Measurements from ENCODE around the gene NME9.

NME9 gene

GRCh38 chr3:138361561-138361971 is 31.9 kb upstream of the NME9 start:
- no peak for DNase-seq

DNA sequence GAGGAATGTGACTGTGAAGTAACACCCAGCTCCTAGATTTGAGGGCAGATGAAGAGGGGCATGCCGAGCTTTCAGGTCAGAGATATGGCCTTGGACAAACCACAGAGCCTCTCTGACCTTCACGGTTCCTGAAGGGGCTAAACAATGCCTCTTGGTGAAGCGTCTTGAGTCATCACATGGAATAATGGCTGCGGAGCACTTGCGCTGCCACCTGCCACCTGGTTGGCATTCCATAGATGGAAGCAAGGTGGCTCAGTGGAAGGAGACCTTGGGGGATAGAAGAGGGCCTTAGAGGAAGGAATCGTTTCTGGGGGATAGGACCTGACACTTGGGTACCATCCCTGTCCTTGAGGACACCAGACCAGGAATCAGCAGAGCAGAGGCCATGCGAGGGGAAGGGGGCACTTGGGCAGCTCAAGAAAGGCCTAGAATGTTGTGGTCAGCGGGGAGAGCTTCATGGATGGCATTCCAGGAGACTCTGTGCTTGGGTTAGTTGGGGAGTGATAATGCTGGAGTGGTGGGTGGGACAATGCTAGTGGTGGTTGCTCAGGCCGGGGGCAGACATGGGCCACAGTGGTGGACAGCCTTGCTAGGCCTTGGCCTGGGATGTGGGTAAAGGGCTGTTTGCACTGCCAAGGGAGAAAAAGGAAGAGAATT is 31.3 kb upstream of the NME9 start:
- no peak for DNase-seq

- no peak for DNase-seq
Measured at GRCh38 chr3:138359919-138360868, 30.5 kb upstream of the NME9 start.

- DNase-seq, result no peak
Measured at GRCh38 chr3:138359148-138359918, 29.7 kb upstream of the NME9 start.

DNA sequence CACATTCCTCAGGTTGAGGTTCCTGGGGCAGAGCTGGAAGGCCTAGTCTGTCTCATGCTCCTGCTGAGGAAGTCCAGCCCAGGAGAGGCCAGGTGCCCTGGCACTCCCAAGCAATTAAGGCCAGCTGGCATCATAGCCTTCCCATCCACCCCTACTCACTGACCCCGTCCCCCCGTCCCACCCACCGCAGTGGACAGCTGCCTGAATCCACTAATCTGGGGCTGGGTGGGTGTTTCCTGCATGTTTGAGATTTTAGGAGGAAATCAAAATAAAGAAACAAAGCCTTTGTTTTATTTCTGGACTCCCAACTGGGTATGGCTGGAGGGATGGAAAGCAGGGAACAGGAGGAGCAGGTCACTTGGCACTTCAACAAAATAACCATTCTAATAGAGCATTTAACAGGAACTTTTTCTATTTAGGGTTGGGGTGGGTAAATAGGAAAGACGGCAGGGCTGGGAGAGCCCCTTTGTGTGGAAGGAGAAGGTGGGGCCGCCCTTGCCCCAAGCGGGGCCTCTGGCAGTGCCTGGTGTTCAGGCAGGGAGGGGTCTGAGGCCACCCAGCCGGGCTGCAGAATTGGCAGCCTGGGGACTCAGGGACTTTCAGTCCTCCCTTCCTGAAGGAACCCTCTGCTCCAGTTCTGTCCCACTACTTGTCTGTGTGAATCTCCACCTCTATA is 27.2 kb upstream of the NME9 start:
- DNase-seq, result no peak

DNA sequence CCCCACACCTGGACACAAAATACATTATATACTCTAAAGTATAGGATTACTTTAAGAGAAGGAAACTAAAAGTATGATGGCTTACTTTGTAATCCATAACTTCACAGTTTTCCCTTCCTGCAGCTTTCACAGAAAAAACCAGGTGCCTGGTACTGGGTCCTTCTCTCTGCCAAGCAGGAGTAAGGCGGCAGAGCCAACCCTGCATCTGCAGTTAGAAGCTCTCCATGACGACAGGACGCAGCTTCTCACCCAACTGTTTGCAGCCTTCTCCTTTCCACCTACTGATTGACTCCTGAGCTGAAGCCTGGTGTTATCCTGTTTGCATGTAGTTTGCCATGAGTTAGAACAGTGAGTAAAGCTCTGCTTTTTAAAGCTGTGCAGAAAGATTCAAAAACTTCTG is 25.4 kb upstream of the NME9 start:
- DNase-seq, result no peak

DNA sequence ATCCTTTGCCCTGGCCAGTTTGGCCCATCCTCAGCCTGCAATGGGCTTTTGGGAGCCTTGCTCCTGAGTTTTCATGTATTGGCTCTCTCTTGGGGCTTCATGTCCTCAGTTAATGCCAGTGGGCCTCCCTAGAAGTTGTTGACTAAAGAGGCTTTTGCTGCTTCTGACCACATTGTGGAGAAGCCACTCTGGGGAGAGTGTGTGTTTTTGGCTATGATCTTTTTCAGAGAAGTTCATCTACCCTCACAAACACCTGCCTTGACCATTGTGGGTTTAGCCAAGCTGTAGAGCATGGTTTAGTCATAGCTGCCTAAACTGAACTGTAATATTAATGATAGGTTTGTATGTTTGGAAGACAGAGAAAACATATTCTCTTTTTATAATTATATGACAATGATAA is 24.7 kb upstream of the NME9 start:
- no peak for DNase-seq

- no peak for DNase-seq
Measured at GRCh38 chr3:138351916-138352550, 22.4 kb upstream of the NME9 start.

DNA sequence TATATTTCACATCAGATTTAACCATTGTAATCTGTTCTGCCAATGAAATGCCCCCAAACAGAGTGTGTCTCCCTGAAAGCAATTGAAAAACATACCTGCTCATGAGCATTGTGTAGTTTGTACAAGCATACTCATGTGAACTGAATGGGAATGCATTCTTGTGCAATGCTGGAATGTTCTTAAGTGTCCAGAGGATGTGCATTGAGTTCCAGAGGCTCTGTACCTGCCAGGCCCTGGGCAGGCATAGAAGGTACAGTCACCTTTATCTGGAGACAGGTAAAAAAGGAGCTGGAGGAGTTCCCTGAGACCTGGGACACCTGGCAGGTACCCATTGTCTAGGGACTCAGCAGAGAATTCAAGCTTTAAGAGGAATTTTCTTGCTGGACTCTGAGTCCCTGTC is 21.5 kb upstream of the NME9 start:
- no peak for DNase-seq

DNA sequence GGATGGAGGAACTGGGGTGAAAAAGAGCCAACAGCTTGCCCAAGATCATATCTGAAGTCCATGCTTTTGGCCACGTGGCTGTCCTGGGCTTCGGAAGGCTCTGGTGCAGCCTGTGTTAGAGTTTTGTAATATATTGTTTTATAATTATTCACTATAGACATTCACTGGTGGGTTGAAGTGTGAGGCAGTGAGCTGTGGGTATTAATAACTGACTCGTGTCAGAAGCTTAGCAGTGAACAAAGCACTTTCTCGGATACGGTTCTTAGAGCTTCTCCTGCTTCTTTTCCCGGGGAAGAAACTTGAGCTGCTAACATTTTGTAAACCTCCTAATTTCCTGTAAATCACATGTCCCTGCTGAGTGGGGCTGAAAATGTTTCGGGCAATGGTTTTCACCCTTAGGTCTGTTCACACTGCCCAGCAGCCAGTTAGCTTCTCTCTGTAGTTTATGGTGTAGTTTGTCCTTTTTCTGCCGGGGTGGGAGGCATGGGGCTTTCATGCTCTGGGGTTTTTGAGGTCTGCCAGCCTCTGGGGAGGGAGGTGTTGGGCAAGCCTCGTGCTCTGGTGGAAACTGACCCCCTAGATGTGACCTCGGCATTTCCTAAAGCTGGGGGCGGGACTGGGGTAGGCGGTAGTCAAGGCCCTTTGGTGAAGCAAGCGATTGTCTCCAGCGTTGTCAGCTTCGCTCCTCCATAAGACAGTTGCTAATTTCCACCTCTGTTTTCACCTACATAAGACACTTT is 20.4 kb upstream of the NME9 start:
- DNase-seq, result no peak

DNA sequence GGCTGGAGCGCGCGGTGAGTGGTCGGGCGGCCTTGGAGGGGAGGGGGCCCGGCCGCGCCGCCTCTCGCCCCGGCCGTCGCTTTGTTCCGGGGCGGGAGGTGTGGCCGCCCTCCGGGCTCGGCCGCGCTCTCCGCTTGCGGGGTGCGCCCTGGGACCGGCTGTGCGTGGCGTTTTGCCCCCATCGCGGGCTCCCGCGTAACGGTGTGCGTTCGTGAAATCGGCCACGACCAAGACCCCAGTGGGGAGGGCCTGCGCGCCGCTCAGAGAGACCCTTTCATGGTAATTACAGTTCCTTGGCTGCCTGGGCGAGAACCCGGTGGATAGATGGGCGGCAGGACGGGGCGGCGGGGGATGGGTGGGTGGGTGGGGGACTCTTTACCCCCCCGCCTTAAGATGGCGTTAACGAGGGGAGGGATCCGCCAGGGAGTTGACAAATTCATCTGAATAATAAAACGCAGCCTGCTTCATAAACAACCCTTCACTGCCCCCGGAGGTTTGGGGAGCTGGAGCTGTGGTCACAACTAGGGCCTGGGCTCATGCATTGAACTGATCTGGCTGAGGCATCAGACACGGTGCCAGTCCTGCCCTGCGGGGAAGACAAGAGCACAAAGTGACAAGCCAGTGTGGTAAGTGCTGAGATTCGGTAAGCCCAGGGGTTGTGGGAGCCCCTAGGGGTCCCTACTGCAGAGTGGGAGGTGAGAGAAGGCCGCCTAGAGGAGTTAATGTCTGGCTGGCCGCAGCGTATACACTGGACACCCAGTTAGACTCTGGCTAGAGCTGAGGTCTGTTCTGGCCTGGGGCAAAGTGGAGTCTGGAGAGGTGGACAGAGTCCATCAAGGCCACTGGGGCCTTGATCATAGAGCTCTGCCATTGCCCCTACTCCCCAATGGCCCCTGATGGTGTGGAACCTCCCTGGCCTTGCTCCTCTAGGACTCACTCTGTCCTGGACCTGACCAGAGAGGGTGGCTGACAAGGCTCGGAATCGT is 19.4 kb upstream of the NME9 start:
- no peak for DNase-seq

- DNase-seq, result peak; percentile 34
Measured at GRCh38 chr3:138347960-138348753, 18.5 kb upstream of the NME9 start, which contains the start of gene MRAS. Gene MRAS, plus strand, starts transcription at chr3:138348579. Its CDS starts 24,305 bp downstream, at chr3:138372884.

DNA sequence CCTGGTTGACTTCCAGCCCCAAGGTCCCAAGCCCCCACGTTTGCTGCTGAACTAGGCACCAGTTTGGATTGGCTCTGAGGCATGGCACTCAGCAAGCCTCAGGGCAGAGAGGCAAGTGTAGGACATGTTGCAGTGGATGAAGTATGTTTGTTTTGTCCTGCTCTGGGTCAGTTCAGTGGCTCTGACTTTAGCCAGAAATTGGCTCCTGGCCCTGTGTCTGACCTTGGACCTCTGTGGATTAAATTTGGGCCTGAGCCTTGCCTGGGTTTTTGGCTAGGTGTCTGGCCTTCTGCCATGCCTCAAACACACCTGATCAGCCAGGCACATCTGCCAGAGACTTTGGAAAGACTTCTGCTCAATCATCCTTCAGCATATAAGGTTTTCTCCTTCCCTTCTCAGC is 15.1 kb upstream of the NME9 start:
- DNase-seq, result no peak

- DNase-seq, result no peak
Measured at GRCh38 chr3:138340511-138340910, 10.9 kb upstream of the NME9 start.

DNA sequence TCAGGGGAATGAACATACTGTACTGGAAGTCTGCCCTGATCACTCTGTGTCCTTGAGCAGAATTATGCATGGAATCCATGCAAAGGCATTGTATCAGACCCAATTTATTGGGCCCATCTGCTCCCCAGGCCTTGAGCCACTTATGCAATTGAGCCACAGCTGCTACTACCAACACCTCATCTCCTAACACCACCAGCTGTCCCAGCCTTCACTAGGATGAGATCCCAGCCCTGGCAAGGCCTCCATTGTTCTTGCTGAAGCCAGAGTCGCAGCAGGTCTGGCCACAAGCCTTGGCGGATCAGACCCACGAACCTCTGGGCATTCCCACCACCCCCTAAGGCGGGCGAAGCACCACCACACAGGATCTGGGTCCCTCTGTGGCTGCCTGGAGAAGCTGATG is 9.2 kb upstream of the NME9 start:
- DNase-seq, result no peak

GRCh38 chr3:138338244-138338643 is 8.6 kb upstream of the NME9 start:
- no peak for DNase-seq

- DNase-seq, result no peak
Measured at GRCh38 chr3:138336454-138336999, 6.9 kb upstream of the NME9 start.

DNA sequence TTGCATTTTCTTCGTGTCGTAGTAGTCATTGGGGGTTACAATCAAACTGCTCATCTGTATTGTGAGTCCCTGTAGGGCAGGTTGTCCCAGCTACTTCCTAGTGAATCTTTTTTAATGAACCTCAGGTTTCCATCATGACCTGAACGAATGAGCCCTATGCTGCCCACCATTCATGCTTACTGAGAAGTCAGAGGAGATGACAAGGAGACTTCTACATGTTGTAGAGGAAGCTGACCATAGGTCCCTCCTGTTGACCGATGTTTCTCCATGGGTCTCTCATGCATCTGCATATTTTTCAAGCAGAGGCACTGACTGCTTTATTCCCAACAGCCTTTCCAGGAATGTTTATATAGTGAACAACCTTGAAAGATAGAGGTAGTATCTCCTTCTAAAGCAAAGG is 5.0 kb upstream of the NME9 start:
- DNase-seq, result no peak

DNA sequence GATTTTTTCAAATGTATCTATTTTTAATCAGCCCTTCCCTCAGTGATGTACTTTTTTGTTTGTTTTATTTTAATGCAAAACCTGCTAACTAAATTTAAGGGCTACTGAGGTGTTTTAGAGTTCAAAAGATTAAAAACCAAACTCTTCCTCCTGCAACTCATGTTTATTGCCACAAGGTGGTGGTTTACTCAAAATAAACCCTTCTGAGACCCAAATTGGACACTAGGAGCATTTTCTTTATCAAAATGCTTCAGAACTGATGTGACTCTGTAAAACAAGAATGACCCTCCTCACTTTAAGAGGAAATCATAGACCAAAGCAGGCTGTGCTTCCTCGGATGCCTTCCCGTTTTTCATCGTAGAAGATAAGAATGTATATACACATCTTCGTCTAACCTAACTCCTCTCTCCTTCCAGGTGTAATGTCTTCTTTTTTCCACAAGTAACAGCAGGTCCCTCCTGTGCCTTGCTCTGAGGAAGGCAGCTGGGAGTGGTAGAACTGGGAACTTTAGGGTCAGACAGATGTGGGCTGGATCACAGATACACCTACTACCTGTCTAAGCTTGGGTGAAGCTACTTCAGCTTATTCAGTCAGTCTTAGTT is 2.9 kb upstream of the NME9 start:
- DNase-seq, result no peak
